ENCODE results near the gene LCP1.

Gene LCP1

DNA sequence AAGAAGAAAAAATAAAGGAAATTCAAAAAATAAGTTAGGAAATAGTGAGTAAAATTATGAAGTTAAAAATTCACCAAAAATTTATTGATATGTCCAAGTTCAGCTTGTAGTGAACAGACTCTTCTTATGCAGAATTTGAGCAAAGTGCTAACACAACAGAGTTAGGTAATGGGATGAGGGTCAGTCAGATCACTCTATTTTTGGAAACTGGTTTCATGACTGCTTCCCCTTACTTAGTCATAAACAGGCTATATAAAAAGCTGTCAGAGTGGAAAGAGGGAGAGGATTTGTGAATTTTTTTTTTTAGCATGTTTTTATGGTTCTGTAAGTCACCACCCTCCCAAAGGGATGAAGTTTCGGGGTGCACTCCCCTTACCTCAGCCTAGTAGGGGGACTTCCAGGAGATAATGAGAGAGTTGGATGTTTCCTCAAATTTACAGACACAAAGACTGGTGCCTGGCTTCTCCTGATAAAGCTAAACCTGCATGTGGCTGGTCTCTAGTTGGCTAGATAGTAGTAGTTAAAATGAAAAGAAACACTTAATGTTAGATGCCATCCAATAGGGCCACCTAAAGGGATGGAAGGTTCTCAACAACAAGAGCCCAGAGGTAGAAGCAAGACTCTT lies 81.7 kb downstream of the LCP1 start:
- DNase-seq (ENCODE audit: insufficient read length, low spot score) (no peak), FAIRE-seq (no peak)
- TF ChIP-seq POLR2A (IDR thresholded peaks at IDR 0.05; ENCODE audit: low read depth, low read length) = no peak

GRCh38 chr13:46097663-46098062 lies 84.3 kb downstream of the LCP1 start:
- no peak for TF ChIP-seq POLR2A (IDR thresholded peaks at IDR 0.05; ENCODE audit: low read depth, low read length)
- DNase-seq (ENCODE audit: insufficient read length, low spot score) (no peak), FAIRE-seq (no peak)

DNA sequence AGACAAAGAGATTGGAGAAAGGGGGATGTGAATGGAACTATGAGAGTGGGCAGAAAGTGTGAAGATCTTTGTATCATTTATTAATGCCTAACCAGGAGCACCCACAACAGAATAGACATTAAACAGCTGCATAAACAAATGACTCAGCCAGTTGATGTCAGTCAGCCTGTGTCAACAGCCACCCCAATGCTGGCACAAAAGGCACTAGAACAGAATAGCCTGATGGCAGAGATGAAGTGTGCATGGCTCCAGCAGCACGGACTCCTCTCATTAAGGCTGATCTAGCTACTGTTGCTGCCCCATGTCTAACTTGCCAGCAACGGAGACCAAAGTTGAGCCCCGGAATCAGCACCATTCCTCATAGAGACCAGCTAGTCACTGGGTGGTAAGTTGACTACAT lies 85.0 kb downstream of the LCP1 start:
- FAIRE-seq (no peak), DNase-seq (ENCODE audit: insufficient read length, low spot score) (no peak)
- TF ChIP-seq POLR2A (IDR thresholded peaks at IDR 0.05; ENCODE audit: low read depth, low read length) = no peak

- no peak for TF ChIP-seq POLR2A (IDR thresholded peaks at IDR 0.05; ENCODE audit: low read depth, low read length)
- no peak for FAIRE-seq
- no peak for DNase-seq (ENCODE audit: insufficient read length, low spot score)
Measured at GRCh38 chr13:46094478-46094877, 87.5 kb downstream of the LCP1 start.

DNA sequence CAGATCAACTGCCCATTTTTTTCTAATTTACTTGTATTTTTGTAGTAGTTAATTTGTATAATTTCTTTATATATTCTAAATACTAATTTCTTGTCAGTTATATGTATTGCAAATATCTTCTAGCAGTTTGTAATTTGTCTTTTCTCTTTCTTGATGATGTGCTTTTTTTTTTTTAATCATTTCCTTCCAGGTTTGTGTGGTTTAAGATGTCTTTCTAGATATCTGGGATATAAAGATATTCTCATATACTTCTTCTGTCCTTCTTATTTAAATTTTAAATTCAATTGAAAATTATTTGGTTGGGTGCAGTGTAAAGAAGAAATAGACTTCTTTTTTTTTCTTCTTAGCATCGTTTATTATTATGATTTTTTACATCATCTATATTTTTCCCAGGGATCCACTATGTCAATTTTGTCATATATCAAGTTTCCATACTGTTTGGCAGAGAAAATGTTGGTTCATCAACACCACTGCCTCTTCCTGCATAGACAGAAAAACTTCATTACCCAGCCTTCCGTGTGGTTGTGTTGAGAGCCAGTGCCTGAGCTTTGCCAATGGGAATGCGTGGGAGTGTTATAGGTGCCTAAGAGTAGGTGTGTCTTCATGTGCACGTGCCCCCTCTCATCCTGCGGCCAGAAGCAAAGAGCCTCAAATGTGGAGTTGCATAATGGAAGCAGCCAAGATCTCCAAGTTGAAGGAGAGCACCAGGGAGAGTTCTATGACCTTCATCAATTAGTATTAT lies 93.0 kb downstream of the LCP1 start:
- FAIRE-seq (no peak), DNase-seq (ENCODE audit: insufficient read length, low spot score) (no peak)
- TF ChIP-seq POLR2A (IDR thresholded peaks at IDR 0.05; ENCODE audit: low read depth, low read length) = no peak

DNA sequence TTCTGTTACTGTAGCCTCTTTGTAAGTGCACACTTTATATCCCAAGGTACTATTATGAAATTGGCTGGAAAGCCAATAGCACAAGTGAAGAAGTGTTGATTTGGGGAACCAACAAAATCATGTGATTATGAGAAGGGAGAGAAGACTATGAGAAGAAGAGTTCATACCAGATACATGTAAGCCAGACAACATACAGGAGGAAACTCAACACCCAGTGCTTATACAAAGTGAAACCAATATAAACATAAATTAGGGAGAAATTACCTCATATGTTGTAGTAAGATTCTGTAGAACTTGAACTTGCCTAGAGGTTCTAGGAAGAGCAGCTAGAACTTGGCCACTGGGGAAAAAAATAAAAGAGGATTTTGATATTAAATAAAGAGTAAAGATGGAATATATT lies 94.5 kb downstream of the LCP1 start:
- no peak for TF ChIP-seq POLR2A (IDR thresholded peaks at IDR 0.05; ENCODE audit: low read depth, low read length)
- FAIRE-seq = no peak
- DNase-seq (ENCODE audit: insufficient read length, low spot score) = no peak

DNA sequence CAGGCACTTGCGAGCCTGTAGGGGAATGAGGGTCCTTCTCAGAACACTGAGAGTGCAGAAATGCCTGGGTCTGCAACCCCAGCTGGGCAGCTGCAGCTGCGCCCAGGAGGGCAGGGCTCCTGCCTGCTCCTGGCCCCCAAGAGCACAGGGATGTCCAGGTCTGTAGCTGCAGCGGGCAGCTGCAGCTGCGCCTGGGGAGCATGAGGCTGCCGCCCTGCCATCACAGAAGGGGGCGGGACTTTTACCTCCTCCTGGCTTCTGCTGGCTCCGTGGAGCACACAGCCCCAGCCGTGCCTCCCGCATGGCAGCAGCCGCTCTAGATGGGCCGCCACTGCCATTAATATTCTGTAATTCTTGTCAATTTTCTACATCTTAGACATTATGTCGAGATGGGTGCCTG lies 95.0 kb downstream of the LCP1 start:
- DNase-seq (ENCODE audit: insufficient read length, low spot score) (no peak), FAIRE-seq (no peak)
- no peak for TF ChIP-seq POLR2A (IDR thresholded peaks at IDR 0.05; ENCODE audit: low read depth, low read length)

- TF ChIP-seq POLR2A (IDR thresholded peaks at IDR 0.05; ENCODE audit: low read depth, low read length) = no peak
- FAIRE-seq = no peak
Measured at GRCh38 chr13:46086421-46086922, 95.5 kb downstream of the LCP1 start.

GRCh38 chr13:46085737-46086136 lies 96.2 kb downstream of the LCP1 start:
- FAIRE-seq (no peak), DNase-seq (ENCODE audit: insufficient read length, low spot score) (no peak)
- TF ChIP-seq POLR2A (IDR thresholded peaks at IDR 0.05; ENCODE audit: low read depth, low read length) = no peak

More at GRCh38 chr13:46086421-46086922, 95.5 kb downstream of the LCP1 start:
- DNase-seq (ENCODE audit: insufficient read length, low spot score) = no peak

DNA sequence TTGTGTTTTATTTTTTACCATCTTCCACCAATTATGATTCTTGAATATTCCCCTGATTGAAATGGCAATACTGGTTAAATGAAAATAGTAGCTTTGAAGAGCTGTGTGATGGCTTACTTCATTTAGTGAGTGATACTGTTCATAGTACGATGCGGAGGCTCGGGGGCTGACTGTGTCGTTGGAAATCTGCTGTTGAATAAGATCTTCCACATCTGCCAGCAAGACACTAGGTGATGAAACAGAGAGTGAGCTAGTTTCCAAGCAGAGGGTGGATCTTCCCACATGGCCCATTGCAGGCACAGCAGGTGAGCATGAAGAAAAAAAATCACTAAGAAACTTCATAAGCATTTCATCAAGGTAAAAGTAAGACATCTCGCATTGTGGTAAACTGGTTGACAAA lies 99.7 kb downstream of the LCP1 start:
- DNase-seq (ENCODE audit: insufficient read length, low spot score) (no peak), FAIRE-seq (no peak)
- TF ChIP-seq POLR2A (IDR thresholded peaks at IDR 0.05; ENCODE audit: low read depth, low read length) = no peak

DNA sequence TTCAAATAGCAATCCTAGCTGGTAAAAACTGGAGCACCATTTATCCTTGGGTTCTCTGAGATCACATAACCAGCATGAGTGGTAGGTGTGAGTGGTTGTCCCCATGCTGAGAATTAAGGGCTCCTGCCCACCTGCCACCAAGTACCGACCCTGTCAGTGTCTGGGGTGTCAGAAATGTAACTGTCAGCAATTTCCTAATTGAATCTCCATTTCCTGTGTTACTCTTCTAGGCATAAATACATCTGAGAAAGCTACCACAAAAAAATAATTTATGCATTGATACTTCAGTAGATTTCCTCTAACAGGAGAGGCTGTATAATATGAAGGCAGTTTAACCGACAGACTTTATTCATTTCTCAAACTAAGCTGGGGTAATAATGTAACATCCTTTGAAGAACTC lies 102.2 kb downstream of the LCP1 start:
- no peak for FAIRE-seq
- no peak for DNase-seq (ENCODE audit: insufficient read length, low spot score)
- TF ChIP-seq POLR2A (IDR thresholded peaks at IDR 0.05; ENCODE audit: low read depth, low read length) = no peak

DNA sequence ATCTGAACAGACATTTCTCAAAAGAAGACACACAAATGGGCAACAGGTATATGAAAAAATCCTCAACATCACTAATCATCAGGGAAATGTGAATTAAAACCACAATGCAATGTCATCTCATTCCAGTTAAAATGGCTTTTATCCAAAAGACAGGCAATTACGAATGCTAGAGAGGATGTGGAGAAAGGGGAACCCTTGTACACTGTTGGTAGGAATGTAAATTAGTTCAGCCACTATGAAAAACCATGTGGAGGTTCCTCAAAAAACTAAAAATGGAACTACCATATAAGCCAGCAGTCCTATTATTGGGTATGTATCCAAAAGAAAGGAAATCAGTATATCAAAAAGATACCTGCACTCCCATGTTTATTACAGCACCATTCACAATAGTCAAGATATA lies 104.7 kb downstream of the LCP1 start:
- FAIRE-seq (no peak), DNase-seq (ENCODE audit: insufficient read length, low spot score) (no peak)
- TF ChIP-seq POLR2A (IDR thresholded peaks at IDR 0.05; ENCODE audit: low read depth, low read length) = no peak

GRCh38 chr13:46076827-46077226 lies 105.2 kb downstream of the LCP1 start:
- TF ChIP-seq POLR2A (IDR thresholded peaks at IDR 0.05; ENCODE audit: low read depth, low read length) = no peak
- FAIRE-seq (no peak), DNase-seq (ENCODE audit: insufficient read length, low spot score) (no peak)

Measured in H54 (cell line).